ENCODE data around the gene OVOL1.

GRCh38 chr11:65793625-65794400 lies 7.0 kb downstream of the OVOL1 start:
- TF ChIP-seq EZH2 (IDR thresholded peaks at IDR 0.05; ENCODE audit: low read depth, low read length, severe bottlenecking) = no peak
- no peak for TF ChIP-seq SP2 (IDR thresholded peaks at IDR 0.05; ENCODE audit: low read length)
- TF ChIP-seq POLR2AphosphoS5 (IDR thresholded peaks at IDR 0.05; ENCODE audit: low read depth, low read length) = no peak
- TF ChIP-seq BRCA1 (IDR thresholded peaks at IDR 0.05; ENCODE audit: low read depth, low read length) = no peak
- TF ChIP-seq, protein P1, sequence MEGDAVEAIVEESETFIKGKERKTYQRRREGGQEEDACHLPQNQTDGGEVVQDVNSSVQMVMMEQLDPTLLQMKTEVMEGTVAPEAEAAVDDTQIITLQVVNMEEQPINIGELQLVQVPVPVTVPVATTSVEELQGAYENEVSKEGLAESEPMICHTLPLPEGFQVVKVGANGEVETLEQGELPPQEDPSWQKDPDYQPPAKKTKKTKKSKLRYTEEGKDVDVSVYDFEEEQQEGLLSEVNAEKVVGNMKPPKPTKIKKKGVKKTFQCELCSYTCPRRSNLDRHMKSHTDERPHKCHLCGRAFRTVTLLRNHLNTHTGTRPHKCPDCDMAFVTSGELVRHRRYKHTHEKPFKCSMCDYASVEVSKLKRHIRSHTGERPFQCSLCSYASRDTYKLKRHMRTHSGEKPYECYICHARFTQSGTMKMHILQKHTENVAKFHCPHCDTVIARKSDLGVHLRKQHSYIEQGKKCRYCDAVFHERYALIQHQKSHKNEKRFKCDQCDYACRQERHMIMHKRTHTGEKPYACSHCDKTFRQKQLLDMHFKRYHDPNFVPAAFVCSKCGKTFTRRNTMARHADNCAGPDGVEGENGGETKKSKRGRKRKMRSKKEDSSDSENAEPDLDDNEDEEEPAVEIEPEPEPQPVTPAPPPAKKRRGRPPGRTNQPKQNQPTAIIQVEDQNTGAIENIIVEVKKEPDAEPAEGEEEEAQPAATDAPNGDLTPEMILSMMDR (IDR thresholded peaks at IDR 0.05; ENCODE audit: control extremely low read depth in 1 of 3, insufficient read depth in 1 of 3, low read depth in 1 of 3, low read length in 3 of 3) = no peak
- TF ChIP-seq CBX5 (IDR thresholded peaks at IDR 0.05; ENCODE audit: low read depth, low read length) = no peak
- no peak for TF ChIP-seq RAD21 (IDR thresholded peaks at IDR 0.05 in 1 of 2, conservative IDR thresholded peaks at IDR 0.05 in 1 of 2; ENCODE audit: low read depth in 2 of 2, low read length in 2 of 2)
- no peak for TF ChIP-seq RFX5 (IDR thresholded peaks at IDR 0.05; ENCODE audit: borderline replicate concordance, low read depth, low read length)
- no peak for TF ChIP-seq NRF1 (IDR thresholded peaks at IDR 0.05; ENCODE audit: low read depth, low read length)
- TF ChIP-seq GABPA (IDR thresholded peaks at IDR 0.05; ENCODE audit: borderline replicate concordance, insufficient read depth, low read length) = no peak
- TF ChIP-seq, protein P2, sequence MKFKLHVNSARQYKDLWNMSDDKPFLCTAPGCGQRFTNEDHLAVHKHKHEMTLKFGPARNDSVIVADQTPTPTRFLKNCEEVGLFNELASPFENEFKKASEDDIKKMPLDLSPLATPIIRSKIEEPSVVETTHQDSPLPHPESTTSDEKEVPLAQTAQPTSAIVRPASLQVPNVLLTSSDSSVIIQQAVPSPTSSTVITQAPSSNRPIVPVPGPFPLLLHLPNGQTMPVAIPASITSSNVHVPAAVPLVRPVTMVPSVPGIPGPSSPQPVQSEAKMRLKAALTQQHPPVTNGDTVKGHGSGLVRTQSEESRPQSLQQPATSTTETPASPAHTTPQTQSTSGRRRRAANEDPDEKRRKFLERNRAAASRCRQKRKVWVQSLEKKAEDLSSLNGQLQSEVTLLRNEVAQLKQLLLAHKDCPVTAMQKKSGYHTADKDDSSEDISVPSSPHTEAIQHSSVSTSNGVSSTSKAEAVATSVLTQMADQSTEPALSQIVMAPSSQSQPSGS (IDR thresholded peaks at IDR 0.05; ENCODE audit: low read length) = no peak
